GM12801 (cell line): ENCODE results near the gene JMJD4.

Experiments
- CTCF ChIP-seq: IDR thresholded peaks from one replicate; pipeline ENCODE4 v1.5.1; 2011; ENCODE audit warnings: control low read depth; ENCODE audit not compliant: insufficient read length; ENCODE audit errors: extremely low read depth

The JMJD4 gene

DNA sequence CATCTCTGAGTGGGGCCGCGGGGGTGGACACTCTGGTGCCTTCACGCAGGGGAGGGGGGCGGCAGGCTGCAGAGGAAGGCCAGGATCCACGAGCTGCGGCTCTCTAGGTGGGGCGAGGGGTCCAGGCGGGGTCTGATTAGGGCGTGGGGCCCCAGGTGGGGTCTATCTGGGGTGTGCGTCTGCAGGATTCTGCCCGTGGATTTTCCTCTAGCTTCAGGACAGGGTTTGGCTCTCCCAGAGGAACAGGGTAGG, 6.3 kb downstream of the JMJD4 start:
- no peak for TF ChIP-seq CTCF

GRCh38 chr1:227728059-227728891, 6.8 kb downstream of the JMJD4 start:
- no peak for TF ChIP-seq CTCF

DNA sequence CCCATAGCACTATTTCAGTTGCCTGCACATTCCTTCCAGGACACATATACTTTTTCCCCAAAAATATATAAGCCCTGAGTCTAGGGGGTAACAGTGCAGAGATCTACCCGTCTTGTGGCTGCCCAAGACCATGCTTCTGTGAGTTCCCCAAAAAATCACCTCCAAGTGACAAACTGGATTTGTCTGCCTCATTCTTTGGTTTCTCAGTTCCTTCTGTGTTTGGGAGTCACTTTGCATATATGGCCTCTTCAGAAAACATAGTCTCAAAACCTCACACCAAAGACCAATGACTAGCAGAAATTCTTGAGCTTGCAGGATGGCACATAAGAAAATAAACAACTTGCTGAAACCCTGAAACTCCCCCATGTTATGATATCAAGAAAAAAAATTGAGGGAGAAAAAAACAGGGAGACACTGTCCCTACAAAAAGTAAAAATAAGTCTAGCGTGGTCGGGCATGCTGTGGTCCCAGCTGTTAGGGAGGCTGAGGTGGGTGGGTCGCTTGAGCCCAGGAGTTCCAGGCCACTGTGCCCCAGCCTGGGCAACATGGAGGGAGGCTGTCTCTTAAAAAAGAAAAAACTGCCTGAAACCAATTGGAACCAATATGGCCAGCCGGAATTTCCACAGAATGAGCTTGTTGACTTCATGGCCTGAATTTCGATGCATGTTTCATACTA, 8.0 kb downstream of the JMJD4 start:
- TF ChIP-seq CTCF: no peak

- no peak for TF ChIP-seq CTCF
Measured at GRCh38 chr1:227726318-227726717, 8.8 kb downstream of the JMJD4 start.

GRCh38 chr1:227725046-227725445, 10.1 kb downstream of the JMJD4 start:
- no peak for TF ChIP-seq CTCF

DNA sequence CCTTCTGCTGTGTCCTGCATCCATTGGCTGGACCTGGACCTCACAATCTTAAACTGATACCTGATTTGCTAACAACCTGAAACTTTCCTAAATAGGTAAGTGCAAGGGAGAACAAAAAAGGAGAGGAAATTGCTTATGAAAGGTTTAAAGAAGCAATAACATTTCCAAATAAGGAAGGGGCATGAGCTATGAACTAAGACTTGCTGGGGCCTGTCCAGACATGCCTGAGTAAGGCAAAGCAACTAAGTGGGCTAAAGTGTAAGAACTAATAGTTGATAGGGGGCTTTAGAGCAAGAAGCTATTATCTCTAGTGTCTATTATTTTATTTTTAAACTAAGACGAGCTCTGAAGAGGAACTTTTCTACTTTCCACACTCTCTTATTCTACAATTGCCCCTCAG, 11.6 kb downstream of the JMJD4 start:
- TF ChIP-seq CTCF: no peak

DNA sequence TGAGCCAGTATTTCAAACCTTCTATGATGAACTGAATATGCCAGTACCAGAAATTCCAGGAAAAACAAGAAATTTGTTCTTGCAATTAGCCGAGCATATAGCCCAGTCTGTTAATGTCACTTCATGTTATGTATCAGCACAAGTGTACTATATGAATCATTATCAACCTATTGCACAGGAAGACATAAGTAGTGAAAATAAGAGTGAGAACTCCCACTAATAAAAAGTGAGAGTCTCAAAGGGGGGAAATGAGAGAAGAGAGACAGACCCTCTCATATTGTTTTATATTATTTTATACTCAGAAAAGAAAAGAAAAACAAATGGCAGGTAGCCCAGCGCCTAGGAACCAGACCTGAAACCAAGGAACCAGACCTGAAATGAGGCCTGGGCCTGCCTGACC, 16.2 kb downstream of the JMJD4 start:
- TF ChIP-seq CTCF: no peak
